Keratinocyte (primary cell): ENCODE results near the gene CARD8. TPM values are rescaled to one million over a fixed set of nuclear protein-coding genes. Genes with fewer than 3 reads are reported as not detected.

ENCODE experiments used
- DNase-seq: peaks from one replicate; pipeline ENCODE4 v3.0.0-alpha.2; 2011; ENCODE audit warnings: low read depth, missing footprints, low spot score
- FAIRE-seq: peaks from 2 replicates; lab custom pipeline; 2011; peaks lifted over from hg19 to GRCh38; lab: Jason Lieb, UNC
- H2AFZ ChIP-seq: 2 replicates; pipeline ENCODE4 v1.6.0; 2012; ENCODE audit warnings: low read length, control low read depth, inconsistent platforms; ENCODE audit not compliant: control insufficient read depth
- H3K27ac ChIP-seq: 2 replicates; pipeline ENCODE4 v1.5.1; 2011; ENCODE audit warnings: low read length; ENCODE audit not compliant: control insufficient read depth, insufficient read depth
- H3K27me3 ChIP-seq: 3 replicates; pipeline ENCODE4 v1.6.0; 2011; ENCODE audit warnings: low read length; ENCODE audit not compliant: control insufficient read depth, insufficient read depth; ENCODE audit errors: extremely low read depth
- H3K36me3 ChIP-seq, 2 experiments: 2 replicates in 1 of 2; 3 replicates in 1 of 2; pipeline ENCODE4 v1.5.1; 2011; ENCODE audit warnings: low read length in 2 of 2, mild to moderate bottlenecking in 1 of 2; ENCODE audit not compliant: control insufficient read depth in 2 of 2, insufficient read depth in 2 of 2; ENCODE audit errors: extremely low read depth in 1 of 2
- H3K4me1 ChIP-seq: 3 replicates; pipeline ENCODE4 v1.5.1; 2011; ENCODE audit warnings: low read length; ENCODE audit not compliant: control insufficient read depth, insufficient read depth; ENCODE audit errors: extremely low read depth
- H3K4me2 ChIP-seq: 3 replicates; pipeline ENCODE4 v1.6.0; 2011; ENCODE audit warnings: low read depth, low read length; ENCODE audit not compliant: control insufficient read depth, insufficient read depth; ENCODE audit errors: extremely low read depth
- H3K4me3 ChIP-seq, 3 experiments: fragments of 200-600 bp in 1 of 3; sonication (generic) in 1 of 3; 2 replicates in 2 of 3; 3 replicates in 1 of 3; pipeline ENCODE4 v1.5.1; 2011 to 2016; ENCODE audit warnings: low read length in 3 of 3, mild to moderate bottlenecking in 3 of 3, control low read depth in 2 of 3, inconsistent platforms in 1 of 3, low read depth in 1 of 3, mixed read lengths in 1 of 3, mixed run types in 1 of 3, moderate library complexity in 1 of 3; ENCODE audit not compliant: control insufficient read depth in 2 of 3, insufficient read depth in 2 of 3; ENCODE audit errors: extremely low read depth in 1 of 3
- H3K79me2 ChIP-seq: 2 replicates; pipeline ENCODE4 v1.6.0; 2012; ENCODE audit warnings: low read length; ENCODE audit not compliant: control insufficient read depth, insufficient read depth
- H3K9ac ChIP-seq: 3 replicates; pipeline ENCODE4 v1.6.0; 2011; ENCODE audit warnings: low read length; ENCODE audit not compliant: control insufficient read depth, insufficient read depth; ENCODE audit errors: extremely low read depth
- H3K9me1 ChIP-seq: 3 replicates; pipeline ENCODE4 v1.6.0; 2011; ENCODE audit warnings: low read length; ENCODE audit not compliant: control insufficient read depth, insufficient read depth; ENCODE audit errors: extremely low read depth
- H3K9me3 ChIP-seq: 2 replicates; pipeline ENCODE4 v1.5.1; 2012; ENCODE audit warnings: low read depth, low read length; ENCODE audit not compliant: control insufficient read depth
- H4K20me1 ChIP-seq: 3 replicates; pipeline ENCODE4 v1.6.0; 2011; ENCODE audit warnings: low read length; ENCODE audit not compliant: control insufficient read depth, insufficient read depth; ENCODE audit errors: extremely low read depth
- CTCF ChIP-seq, 3 experiments: IDR thresholded peaks in 1 of 3; conservative IDR thresholded peaks in 1 of 3; optimal IDR thresholded peaks in 1 of 3; 2 replicates in 2 of 3; 3 replicates in 1 of 3; pipeline versions ENCODE3 to v1.5.1; 2011; ENCODE audit warnings: low read length in 3 of 3, mild to moderate bottlenecking in 3 of 3, moderate library complexity in 2 of 3, control low read depth in 1 of 3, inconsistent platforms in 1 of 3; ENCODE audit not compliant: insufficient read depth in 2 of 3; ENCODE audit errors: extremely low read depth in 1 of 3
- EZH2 ChIP-seq: IDR thresholded peaks from one replicate; pipeline ENCODE4 v1.6.1; 2012; ENCODE audit warnings: inconsistent platforms, mild to moderate bottlenecking, low read length, moderate library complexity
- dilution Hi-C: fragments of 300-500 bp; cut with MboI; formaldehyde crosslinking; loops from one replicate; pipeline ENCODE4 v1.7.0; 2020; ENCODE audit warnings: low sequenced_read_pairs; ENCODE audit not compliant: extremely low pct_ligation_motif_present
- polyA plus RNA-seq, 5 experiments: library from polyadenylated mRNA; depleted of rRNA in 3 of 5; stranded (reverse) in 3 of 5; stranded (forward) in 1 of 5; unstranded in 1 of 5; fragments of >200 nt; gene quantifications; 1 replicate in 1 of 5; 2 replicates in 3 of 5; 3 replicates in 1 of 5; pipeline versions ENCODE4 v1.2.1 to v1.2.3, GENCODE V29; 2011 to 2012; ENCODE audit warnings: missing spikeins in 2 of 5, low read depth in 1 of 5, low replicate concordance in 1 of 5

The CARD8 gene
- polyA plus RNA-seq, 1 donor (not counting 4 experiments of a cell fraction or from before 2014, with no cell fraction given): 5.2 TPM

- H3K4me2 ChIP-seq: no peak overlapping the region
- no peak overlapping the region for H3K9ac ChIP-seq
- no peaks in the 10 kb centered on the region for H3K79me2 ChIP-seq
- H3K36me3 ChIP-seq: no peaks in the 10 kb centered on the region
- no peak overlapping the region for H2AFZ ChIP-seq
- H3K4me1 ChIP-seq: no peaks in the 10 kb centered on the region
- no peak for DNase-seq
- TF ChIP-seq CTCF (optimal IDR thresholded peaks at IDR 0.05 in 1 of 3, IDR thresholded peaks at IDR 0.05 in 1 of 3, conservative IDR thresholded peaks at IDR 0.05 in 1 of 3; ENCODE audit: extremely low read depth in 1 of 3, insufficient read depth in 2 of 3, low read length in 3 of 3) (no peak), EZH2 (no peak)
- no peaks in the 10 kb centered on the region for H3K9me1 ChIP-seq
- no peak for FAIRE-seq
- no peaks in the 10 kb centered on the region for H3K27me3 ChIP-seq
- no peaks in the 10 kb centered on the region for H4K20me1 ChIP-seq
- dilution Hi-C loops: no loop called here
- no peak overlapping the region for H3K4me3 ChIP-seq
- no peak overlapping the region for H3K27ac ChIP-seq
- peaks cover 2% of the 10 kb centered on the region for H3K9me3 ChIP-seq
Measured at GRCh38 chr19:48279747-48280146, 24.0 kb upstream of the CARD8 start.

GRCh38 chr19:48274938-48275337 is 19.2 kb upstream of the CARD8 start:
- no peak overlapping the region for H3K4me2 ChIP-seq
- DNase-seq (no peak), FAIRE-seq (no peak)
- H3K9me3 ChIP-seq: no peaks in the 10 kb centered on the region
- dilution Hi-C loops: no loop called here
- no peaks in the 10 kb centered on the region for H3K79me2 ChIP-seq
- H3K9ac ChIP-seq: no peak overlapping the region
- no peaks in the 10 kb centered on the region for H3K36me3 ChIP-seq
- H2AFZ ChIP-seq: no peak overlapping the region
- H4K20me1 ChIP-seq: no peaks in the 10 kb centered on the region
- no peaks in the 10 kb centered on the region for H3K9me1 ChIP-seq
- H3K27ac ChIP-seq: no peak overlapping the region
- no peaks in the 10 kb centered on the region for H3K27me3 ChIP-seq
- no peak overlapping the region for H3K4me3 ChIP-seq
- H3K4me1 ChIP-seq: peaks cover 14% of the 10 kb centered on the region
- no peak for TF ChIP-seq CTCF (optimal IDR thresholded peaks at IDR 0.05 in 1 of 3, IDR thresholded peaks at IDR 0.05 in 1 of 3, conservative IDR thresholded peaks at IDR 0.05 in 1 of 3; ENCODE audit: extremely low read depth in 1 of 3, insufficient read depth in 2 of 3, low read length in 3 of 3)
- no peak for TF ChIP-seq EZH2
